HG03139 (cell line): ENCODE results near the gene WNK2.

ENCODE experiments used
- ATAC-seq: cut with Tn5 transposase; IDR thresholded peaks from one replicate; pipeline ENCODE4 v1.9.1; 2021; ENCODE audit not compliant: unreplicated experiment

The WNK2 gene

GRCh38 chr9:93264338-93265125 is 80.6 kb downstream of the WNK2 start:
- ATAC-seq: no peak

GRCh38 chr9:93265301-93265971 is 81.5 kb downstream of the WNK2 start:
- no peak for ATAC-seq

- ATAC-seq: no peak
These were observed 82.0 kb downstream of the WNK2 start for GRCh38 chr9:93265972-93266371.

- ATAC-seq: no peak
These were observed 82.6 kb downstream of the WNK2 start for GRCh38 chr9:93266521-93267001.

DNA sequence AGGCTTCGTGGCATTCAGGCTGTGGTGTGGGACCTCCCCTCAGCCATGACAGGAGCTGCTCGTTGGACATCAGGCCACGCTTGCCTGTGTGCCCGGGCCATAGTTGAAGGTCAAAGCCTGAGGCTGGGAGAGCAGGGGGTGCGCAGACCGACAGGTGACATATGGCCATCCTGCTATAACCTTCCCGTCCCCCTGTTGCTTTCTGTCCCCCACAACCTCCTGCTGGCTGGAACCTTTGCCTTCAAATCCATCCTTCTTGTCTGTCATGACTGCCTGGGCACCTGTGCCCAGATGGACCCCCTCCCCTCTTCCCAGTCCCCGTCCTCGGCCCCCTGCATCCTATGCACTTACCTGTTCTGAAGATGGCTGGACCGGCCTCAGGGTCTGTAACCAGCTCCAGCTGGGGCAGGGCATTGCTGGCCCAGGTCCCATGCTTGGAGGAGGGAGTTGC is 83.2 kb downstream of the WNK2 start:
- no peak for ATAC-seq

DNA sequence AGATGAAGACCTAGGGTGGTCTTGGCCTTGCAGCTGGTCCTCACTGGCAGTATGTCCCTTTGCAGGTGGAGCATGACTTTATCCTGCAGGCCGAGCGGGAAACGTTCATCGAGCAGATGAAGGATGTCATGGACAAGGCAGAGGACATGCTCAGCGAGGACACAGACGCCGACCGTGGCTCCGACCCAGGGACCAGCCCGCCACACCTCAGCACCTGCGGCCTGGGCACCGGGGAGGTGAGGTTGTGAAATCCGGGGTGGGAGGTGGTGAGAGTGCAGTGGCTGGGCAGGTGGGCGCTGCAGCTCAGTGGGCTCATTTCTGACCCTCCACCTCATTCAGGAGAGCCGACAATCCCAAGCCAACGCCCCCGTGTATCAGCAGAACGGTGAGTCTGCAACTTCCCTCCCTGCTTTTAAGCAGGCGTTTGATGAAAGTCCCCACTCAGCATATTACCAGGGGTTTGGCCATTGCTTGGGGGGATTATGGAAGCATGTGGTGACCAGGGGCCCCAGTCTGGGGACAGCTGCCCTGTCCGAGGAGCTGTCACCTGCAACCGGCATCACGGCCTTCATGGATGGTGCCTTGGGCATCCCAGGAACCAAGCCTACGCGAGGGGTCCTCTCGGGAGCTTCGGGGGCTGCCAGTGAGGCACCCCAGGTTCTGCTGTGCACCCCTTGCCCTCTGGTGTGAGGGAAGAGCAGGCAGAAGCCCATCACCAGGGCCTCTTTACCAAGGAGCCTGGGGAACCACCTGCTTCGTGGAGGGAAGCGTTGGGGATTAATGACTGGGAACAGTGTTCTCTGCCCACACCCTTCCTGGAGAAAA is 84.0 kb downstream of the WNK2 start:
- no peak for ATAC-seq

- ATAC-seq: no peak
These were observed 84.8 kb downstream of the WNK2 start for GRCh38 chr9:93268551-93269314.

DNA sequence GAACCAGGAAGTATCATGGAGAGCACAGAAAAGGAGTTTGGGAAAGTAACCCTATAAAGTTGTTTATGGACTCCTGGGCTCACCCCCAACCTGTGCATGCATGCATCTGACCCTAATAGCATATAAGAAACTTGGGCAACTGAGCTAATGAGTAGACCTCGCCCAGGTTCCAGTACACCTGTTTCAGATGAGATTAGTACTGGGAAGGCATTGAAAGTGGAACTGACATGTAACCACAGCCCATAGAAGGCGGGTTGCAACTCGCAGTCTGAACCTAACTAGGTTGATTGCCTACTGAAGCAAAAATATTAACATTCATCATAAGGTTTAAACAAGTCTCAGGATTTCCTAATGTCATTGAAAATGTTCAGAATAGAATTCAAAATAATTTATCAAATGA is 87.0 kb downstream of the WNK2 start:
- ATAC-seq: no peak

DNA sequence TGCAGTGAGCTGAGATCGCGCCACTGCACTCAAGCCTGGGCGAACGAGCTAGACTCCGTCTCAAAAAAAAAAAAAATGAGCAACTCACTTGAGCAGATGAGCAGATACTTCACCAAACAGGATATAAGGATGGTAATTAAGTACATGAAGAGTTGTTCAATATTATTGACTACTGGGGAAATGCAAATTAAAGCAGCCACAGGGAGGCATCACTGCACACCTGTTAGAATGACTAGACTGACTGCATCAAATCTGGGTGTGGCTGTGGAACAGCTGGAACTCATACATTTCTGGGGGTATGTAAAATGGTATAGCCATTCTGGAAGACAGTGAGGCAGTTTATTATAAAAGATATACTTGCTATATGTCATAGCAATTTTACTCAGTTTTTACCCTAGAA is 93.0 kb downstream of the WNK2 start:
- no peak for ATAC-seq

GRCh38 chr9:93278144-93278543 is 94.2 kb downstream of the WNK2 start:
- ATAC-seq: no peak

- no peak for ATAC-seq
These were observed 96.8 kb downstream of the WNK2 start for GRCh38 chr9:93280661-93281259.

GRCh38 chr9:93286252-93287188 is 102.6 kb downstream of the WNK2 start:
- ATAC-seq: no peak

- ATAC-seq: no peak
These were observed 103.2 kb downstream of the WNK2 start for GRCh38 chr9:93287189-93287552.

DNA sequence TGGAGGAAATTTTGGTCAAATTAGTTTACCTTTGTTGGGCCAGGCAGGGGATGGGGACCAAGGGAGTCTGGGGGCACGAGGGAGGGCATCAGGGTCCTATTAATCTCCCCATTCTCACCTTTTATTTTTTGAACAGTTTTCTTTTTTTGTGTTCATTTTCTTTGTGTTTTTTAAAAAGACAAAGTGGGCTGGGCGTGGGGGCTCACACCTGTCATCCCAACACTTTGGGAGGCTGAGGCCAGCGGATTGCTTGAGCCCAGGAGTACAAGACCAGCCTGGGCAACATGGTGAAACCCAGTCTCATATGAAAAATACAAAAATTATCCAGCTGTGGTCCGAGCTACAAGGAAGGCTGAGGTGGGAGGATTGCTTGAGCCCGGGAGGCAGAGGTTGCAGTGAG is 103.7 kb downstream of the WNK2 start:
- ATAC-seq: no peak

DNA sequence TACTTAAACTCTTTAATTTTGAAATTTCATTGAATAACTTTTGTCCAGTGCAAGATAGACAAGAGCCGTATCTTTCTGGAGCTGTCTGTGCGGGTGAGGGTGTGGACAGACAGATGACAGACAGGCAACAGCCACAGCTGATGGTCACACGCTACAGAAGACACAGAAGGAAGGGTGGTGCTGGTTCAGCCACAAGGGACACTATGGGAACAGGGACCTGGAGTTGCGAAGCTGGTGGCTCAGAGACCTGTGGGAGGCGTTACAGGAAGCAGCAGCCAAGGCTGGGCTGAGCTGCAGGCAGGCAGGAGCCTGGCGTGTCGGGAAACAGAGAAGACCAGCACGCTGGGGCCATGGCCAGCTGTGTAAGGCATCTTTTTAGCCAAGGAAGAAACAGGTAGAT is 104.4 kb downstream of the WNK2 start:
- no peak for ATAC-seq

GRCh38 chr9:93288891-93289883 is 105.2 kb downstream of the WNK2 start:
- no peak for ATAC-seq

- ATAC-seq: no peak
These were observed 106.8 kb downstream of the WNK2 start for GRCh38 chr9:93290495-93291434.
